ENCODE measurements around the gene CAMSAP1. TPM values are rescaled to one million over a fixed set of nuclear protein-coding genes. Genes with fewer than 3 reads are reported as not detected.

Gene CAMSAP1
- total and polyA plus RNA-seq, 4 donors = 5.0 to 29.8 (median 15.1) TPM

- Histone ChIP-seq H3K4me3 (no peak overlapping the region), H3K36me3 (ENCODE audit: control insufficient read depth in 4 of 4, insufficient read depth in 4 of 4, low read length in 4 of 4) (peaks cover 0 to 7% (median 0%) of the 10 kb centered on the region in 4 donors), H3K27me3 (ENCODE audit: control insufficient read depth in 3 of 3, insufficient read depth in 3 of 3, low read length in 2 of 3) (no peaks in the 10 kb centered on the region), H3K27ac (ENCODE audit: low read depth in 1 of 2, low read length in 1 of 2) (no peak overlapping the region), H3K9me3 (ENCODE audit: control insufficient read depth in 4 of 4, insufficient read depth in 3 of 4, low read length in 3 of 4) (no peaks in the 10 kb centered on the region), H3K4me1 (ENCODE audit: control insufficient read depth in 5 of 5, insufficient read depth in 5 of 5, low read length in 5 of 5) (peaks cover 5 to 15% (median 12%) of the 10 kb centered on the region in 5 donors), H3K9ac (ENCODE audit: insufficient read depth in 1 of 2, low read length in 2 of 2) (no peak overlapping the region)
- TF ChIP-seq CTCF (IDR thresholded peaks at IDR 0.05; ENCODE audit: control extremely low read depth, extremely low read depth) = no peak
- DNase-seq (no peak), ATAC-seq (ENCODE audit: insufficient read depth, low FRiP score) (no peak)
- WGBS, 2 donors = 89 to 100% methylated on average over 2 of the region's 2 CpGs
These were observed 5.5 kb downstream of the CAMSAP1 start for GRCh38 chr9:135901826-135902225.

- H3K9ac ChIP-seq (ENCODE audit: insufficient read depth in 1 of 2, low read length in 2 of 2) = no peak overlapping the region
- no peak overlapping the region for H3K27ac ChIP-seq (ENCODE audit: low read depth in 1 of 2, low read length in 1 of 2)
- 93 to 95% methylated on average over 9 of the region's 9 CpGs for WGBS, 2 donors
- H3K36me3 ChIP-seq (ENCODE audit: control insufficient read depth in 4 of 4, insufficient read depth in 4 of 4, low read length in 4 of 4) = peaks cover 0 to 7% (median 0%) of the 10 kb centered on the region in 4 donors
- H3K4me3 ChIP-seq = no peak overlapping the region
- no peaks in the 10 kb centered on the region for H3K9me3 ChIP-seq (ENCODE audit: control insufficient read depth in 4 of 4, insufficient read depth in 3 of 4, low read length in 3 of 4)
- no peaks in the 10 kb centered on the region for H3K27me3 ChIP-seq (ENCODE audit: control insufficient read depth in 3 of 3, insufficient read depth in 3 of 3, low read length in 2 of 3)
- DNase-seq = no peak
- ATAC-seq (ENCODE audit: insufficient read depth, low FRiP score) = no peak
- peaks cover 5 to 15% (median 12%) of the 10 kb centered on the region in 5 donors for H3K4me1 ChIP-seq (ENCODE audit: control insufficient read depth in 5 of 5, insufficient read depth in 5 of 5, low read length in 5 of 5)
- TF ChIP-seq CTCF (IDR thresholded peaks at IDR 0.05; ENCODE audit: control extremely low read depth, extremely low read depth) = no peak
These were observed 6.2 kb downstream of the CAMSAP1 start for GRCh38 chr9:135901031-135901758.

GRCh38 chr9:135898634-135899407, 8.5 kb downstream of the CAMSAP1 start:
- 71 to 80% methylated on average over 11 of the region's 11 CpGs for WGBS, 2 donors
- Histone ChIP-seq H3K36me3 (ENCODE audit: control insufficient read depth in 4 of 4, insufficient read depth in 4 of 4, low read length in 4 of 4) (peaks cover 0 to 7% (median 0%) of the 10 kb centered on the region in 4 donors), H3K4me3 (no peak overlapping the region), H3K9ac (ENCODE audit: insufficient read depth in 1 of 2, low read length in 2 of 2) (no peak overlapping the region), H3K9me3 (ENCODE audit: control insufficient read depth in 4 of 4, insufficient read depth in 3 of 4, low read length in 3 of 4) (peaks cover 0 to 4% (median 0%) of the 10 kb centered on the region in 4 donors), H3K27me3 (ENCODE audit: control insufficient read depth in 3 of 3, insufficient read depth in 3 of 3, low read length in 2 of 3) (no peaks in the 10 kb centered on the region), H3K27ac (ENCODE audit: low read depth in 1 of 2, low read length in 1 of 2) (no peak overlapping the region), H3K4me1 (ENCODE audit: control insufficient read depth in 5 of 5, insufficient read depth in 5 of 5, low read length in 5 of 5) (peaks cover 0 to 13% (median 0%) of the 10 kb centered on the region in 5 donors)
- no peak for ATAC-seq (ENCODE audit: insufficient read depth, low FRiP score)
- TF ChIP-seq CTCF (IDR thresholded peaks at IDR 0.05; ENCODE audit: control extremely low read depth, extremely low read depth) = no peak
- DNase-seq = peak in 2 of 3 donors; percentile 30 to 45

Measured in lung (tissue), 12 donors.